Duodenal mucosa (tissue), 2 donors: ENCODE measurements around the gene ABCA12.

Experiments used
- H3K27ac ChIP-seq: one replicate; pipeline ENCODE4 v1.7.0; 2013; ENCODE audit warnings: low read depth, low read length
- H3K27me3 ChIP-seq, 2 donors: one replicate each; pipeline ENCODE4 v1.7.0; 2013; ENCODE audit warnings: low read length in 2 of 2, control low read depth in 1 of 2; ENCODE audit not compliant: insufficient read depth in 2 of 2, control insufficient read depth in 1 of 2
- H3K36me3 ChIP-seq, 2 donors: one replicate each; pipeline ENCODE4 v1.7.0; 2013; ENCODE audit warnings: low read length in 2 of 2, control low read depth in 1 of 2; ENCODE audit not compliant: insufficient read depth in 2 of 2, control insufficient read depth in 1 of 2
- H3K4me1 ChIP-seq, 2 donors: one replicate each; pipeline ENCODE4 v1.7.0; 2013; ENCODE audit warnings: low read length in 2 of 2, control low read depth in 1 of 2; ENCODE audit not compliant: insufficient read depth in 2 of 2, control insufficient read depth in 1 of 2
- H3K4me3 ChIP-seq, 2 donors: one replicate each; pipeline ENCODE4 v1.7.0; 2013; ENCODE audit warnings: low read length in 2 of 2, low read depth in 1 of 2
- H3K9ac ChIP-seq, 2 donors: one replicate each; pipeline ENCODE4 v1.7.0; 2013; ENCODE audit warnings: low read length in 2 of 2, low read depth in 1 of 2
- H3K9me3 ChIP-seq, 2 donors: one replicate each; pipeline ENCODE4 v1.7.0; 2013; ENCODE audit warnings: low read length in 2 of 2, control low read depth in 1 of 2; ENCODE audit not compliant: control insufficient read depth in 1 of 2

ABCA12 gene

GRCh38 chr2:215082446-215082845 lies 56.0 kb downstream of the ABCA12 start:
- Histone ChIP-seq H3K4me1 (no peaks in the 10 kb centered on the region), H3K9ac (no peak overlapping the region), H3K27ac (no peak overlapping the region), H3K4me3 (no peak overlapping the region), H3K36me3 (no peaks in the 10 kb centered on the region), H3K9me3 (no peaks in the 10 kb centered on the region), H3K27me3 (no peaks in the 10 kb centered on the region)

DNA sequence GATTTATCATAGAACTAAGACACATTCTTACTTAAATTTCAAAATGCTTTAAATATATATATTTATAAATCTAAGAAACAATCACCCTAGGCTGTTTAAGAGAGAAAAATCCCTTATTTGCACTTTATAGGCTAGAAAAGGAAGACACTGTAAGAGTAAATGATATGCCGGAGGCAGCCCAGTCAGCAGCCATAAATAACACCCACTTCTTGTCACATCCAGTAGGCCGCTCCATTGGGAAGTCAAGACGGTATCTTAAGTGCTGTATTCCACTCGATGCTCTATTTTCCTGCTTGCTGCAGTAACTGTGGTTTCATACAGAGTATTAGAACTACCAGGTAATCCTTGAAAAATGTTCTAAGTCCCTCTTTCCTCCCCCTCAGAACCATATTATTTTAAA lies 57.9 kb downstream of the ABCA12 start:
- no peaks in the 10 kb centered on the region for H3K4me1 ChIP-seq
- no peak overlapping the region for H3K4me3 ChIP-seq
- no peak overlapping the region for H3K9ac ChIP-seq
- H3K27me3 ChIP-seq = no peaks in the 10 kb centered on the region
- no peak overlapping the region for H3K27ac ChIP-seq
- H3K36me3 ChIP-seq = no peaks in the 10 kb centered on the region
- H3K9me3 ChIP-seq = no peaks in the 10 kb centered on the region

- Histone ChIP-seq H3K4me1 (no peaks in the 10 kb centered on the region), H3K9me3 (no peaks in the 10 kb centered on the region), H3K9ac (no peak overlapping the region), H3K36me3 (no peaks in the 10 kb centered on the region), H3K27ac (no peak overlapping the region), H3K4me3 (no peak overlapping the region), H3K27me3 (no peaks in the 10 kb centered on the region)
Observed at GRCh38 chr2:215071676-215072075, 66.8 kb downstream of the ABCA12 start.

DNA sequence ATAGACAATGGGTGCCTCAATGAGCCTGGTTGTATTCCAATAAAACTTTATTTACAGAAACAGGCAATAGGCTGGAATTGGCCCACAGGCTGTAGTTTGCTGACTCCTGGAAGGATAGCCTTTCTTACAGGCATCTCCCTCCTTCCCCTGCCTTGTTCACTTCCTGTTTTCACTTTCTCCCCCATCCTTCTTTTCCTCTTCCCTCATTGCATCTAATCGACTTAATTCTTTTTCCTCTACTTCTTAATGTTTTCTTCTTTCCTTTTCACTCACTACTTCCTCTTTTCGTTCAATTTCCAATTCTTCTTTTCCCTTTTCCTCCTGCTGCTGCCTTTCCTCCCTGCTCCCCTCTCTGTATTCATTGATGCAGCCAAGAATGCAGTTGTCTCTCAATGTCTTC lies 70.0 kb downstream of the ABCA12 start:
- H3K4me1 ChIP-seq = no peaks in the 10 kb centered on the region
- no peaks in the 10 kb centered on the region for H3K27me3 ChIP-seq

DNA sequence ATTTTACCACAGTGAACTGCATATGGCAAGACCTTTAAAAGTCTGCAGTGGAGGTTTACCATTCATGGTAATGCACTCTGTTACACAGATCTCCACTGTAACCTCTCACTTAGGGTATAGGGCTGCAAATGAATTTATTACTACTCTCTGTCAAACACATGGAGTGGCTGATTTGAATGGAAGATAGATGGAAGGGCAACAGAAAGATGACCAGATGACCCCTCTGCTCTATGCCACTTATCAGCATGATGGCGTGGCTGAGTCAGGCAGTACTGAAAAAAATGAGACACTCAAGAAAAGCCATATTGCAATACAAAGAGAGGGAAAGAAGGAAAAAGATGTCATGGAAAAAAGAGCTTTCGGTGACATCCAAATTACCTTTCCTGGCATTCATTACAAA lies 72.3 kb downstream of the ABCA12 start:
- Histone ChIP-seq H3K36me3 (no peaks in the 10 kb centered on the region), H3K4me3 (no peak overlapping the region), H3K4me1 (no peaks in the 10 kb centered on the region), H3K27ac (no peak overlapping the region), H3K27me3 (no peaks in the 10 kb centered on the region), H3K9ac (no peak overlapping the region), H3K9me3 (no peaks in the 10 kb centered on the region)

More for the DNA sequence above, 70.0 kb downstream of the ABCA12 start:
- H3K9me3 ChIP-seq = no peaks in the 10 kb centered on the region
- H3K4me3 ChIP-seq = no peak overlapping the region
- H3K27ac ChIP-seq = no peak overlapping the region
- no peak overlapping the region for H3K9ac ChIP-seq
- H3K36me3 ChIP-seq = no peaks in the 10 kb centered on the region

DNA sequence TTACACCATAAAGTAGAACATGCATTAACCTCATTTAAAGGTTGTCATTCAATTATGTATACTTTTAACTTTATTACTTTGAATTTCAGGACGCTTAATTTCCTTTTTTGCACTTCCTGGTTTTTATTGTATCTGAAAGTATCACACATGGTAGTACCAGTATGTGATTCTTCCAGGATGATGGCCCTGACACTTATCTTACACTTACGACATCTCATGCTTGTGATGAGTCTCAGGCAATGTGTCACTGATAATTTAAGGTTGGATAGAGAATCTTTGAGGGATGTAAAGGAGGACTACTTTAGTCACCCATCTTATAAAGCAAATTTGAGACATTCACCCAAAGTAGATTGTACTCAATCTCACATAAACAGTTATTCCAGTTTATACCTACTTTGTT lies 74.9 kb downstream of the ABCA12 start:
- no peak overlapping the region for H3K9ac ChIP-seq
- no peak overlapping the region for H3K27ac ChIP-seq
- no peak overlapping the region for H3K4me3 ChIP-seq
- H3K4me1 ChIP-seq = no peaks in the 10 kb centered on the region
- no peaks in the 10 kb centered on the region for H3K36me3 ChIP-seq
- no peaks in the 10 kb centered on the region for H3K9me3 ChIP-seq
- H3K27me3 ChIP-seq = no peaks in the 10 kb centered on the region

DNA sequence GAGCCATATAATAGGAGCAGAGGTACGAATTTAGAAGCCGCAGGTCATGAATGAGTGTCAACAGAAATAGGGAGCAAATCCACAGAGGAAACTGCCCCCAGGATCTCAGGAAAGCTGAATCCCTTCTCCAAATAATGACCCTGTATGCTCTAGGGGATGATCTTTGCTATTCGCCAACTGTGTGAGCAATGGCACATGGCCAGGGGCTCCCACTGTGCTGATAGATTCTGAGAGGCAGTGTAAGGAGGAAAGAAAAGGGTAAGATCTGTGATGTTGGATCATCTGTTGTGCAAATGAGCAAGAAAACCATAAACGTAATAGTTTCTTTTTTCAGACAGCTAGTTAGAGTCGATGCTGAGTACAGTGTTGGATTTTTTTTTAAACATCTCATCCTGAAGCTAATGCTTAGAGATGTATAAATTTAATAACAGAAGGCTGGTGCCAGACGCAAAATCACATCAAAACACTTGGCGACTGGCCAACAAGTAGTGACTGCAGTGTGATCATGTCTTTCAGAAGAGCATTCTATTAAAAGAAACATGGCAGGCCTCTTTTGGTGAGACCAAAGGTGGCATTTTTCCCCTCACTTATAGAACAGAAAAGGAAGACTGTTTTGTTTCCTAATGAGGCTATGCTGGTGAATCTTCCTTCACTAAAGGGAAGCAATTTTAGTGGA lies 77.4 kb downstream of the ABCA12 start:
- Histone ChIP-seq H3K9me3 (no peaks in the 10 kb centered on the region), H3K27me3 (no peaks in the 10 kb centered on the region), H3K36me3 (no peaks in the 10 kb centered on the region), H3K4me3 (no peak overlapping the region), H3K27ac (no peak overlapping the region), H3K9ac (no peak overlapping the region), H3K4me1 (no peaks in the 10 kb centered on the region)

- H3K27me3 ChIP-seq = no peaks in the 10 kb centered on the region
- no peak overlapping the region for H3K9ac ChIP-seq
- no peaks in the 10 kb centered on the region for H3K9me3 ChIP-seq
- H3K27ac ChIP-seq = no peak overlapping the region
- no peaks in the 10 kb centered on the region for H3K4me1 ChIP-seq
- no peak overlapping the region for H3K4me3 ChIP-seq
- H3K36me3 ChIP-seq = no peaks in the 10 kb centered on the region
Observed at GRCh38 chr2:215059724-215060123, 78.7 kb downstream of the ABCA12 start.

DNA sequence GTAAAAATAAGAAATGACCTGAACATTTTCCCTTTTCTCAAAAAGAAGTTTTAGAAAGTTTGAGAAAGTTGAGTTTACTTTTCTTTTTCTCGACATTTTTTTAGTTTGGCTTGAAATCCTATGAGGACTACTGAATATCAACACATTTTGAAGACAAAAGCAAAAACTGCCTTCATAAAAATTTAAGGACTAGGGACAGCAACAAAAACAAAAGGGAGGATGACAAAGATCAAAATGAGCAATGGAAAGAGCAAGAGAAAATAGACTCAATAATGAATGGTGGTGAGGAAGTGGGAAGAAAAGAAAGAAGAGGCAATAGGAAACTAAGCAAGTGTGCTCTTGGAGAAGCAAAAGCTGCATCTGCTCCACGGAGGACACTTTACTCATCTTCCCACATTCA lies 82.5 kb downstream of the ABCA12 start:
- no peak overlapping the region for H3K27ac ChIP-seq
- H3K27me3 ChIP-seq = no peaks in the 10 kb centered on the region
- H3K4me1 ChIP-seq = no peaks in the 10 kb centered on the region
- H3K36me3 ChIP-seq = no peaks in the 10 kb centered on the region
- no peak overlapping the region for H3K4me3 ChIP-seq
- H3K9me3 ChIP-seq = no peaks in the 10 kb centered on the region
- no peak overlapping the region for H3K9ac ChIP-seq

- Histone ChIP-seq H3K27me3 (no peaks in the 10 kb centered on the region), H3K4me3 (no peak overlapping the region), H3K27ac (no peak overlapping the region), H3K36me3 (no peaks in the 10 kb centered on the region), H3K9ac (no peak overlapping the region), H3K9me3 (no peaks in the 10 kb centered on the region), H3K4me1 (no peaks in the 10 kb centered on the region)
Observed at GRCh38 chr2:215052810-215053209, 85.6 kb downstream of the ABCA12 start.

DNA sequence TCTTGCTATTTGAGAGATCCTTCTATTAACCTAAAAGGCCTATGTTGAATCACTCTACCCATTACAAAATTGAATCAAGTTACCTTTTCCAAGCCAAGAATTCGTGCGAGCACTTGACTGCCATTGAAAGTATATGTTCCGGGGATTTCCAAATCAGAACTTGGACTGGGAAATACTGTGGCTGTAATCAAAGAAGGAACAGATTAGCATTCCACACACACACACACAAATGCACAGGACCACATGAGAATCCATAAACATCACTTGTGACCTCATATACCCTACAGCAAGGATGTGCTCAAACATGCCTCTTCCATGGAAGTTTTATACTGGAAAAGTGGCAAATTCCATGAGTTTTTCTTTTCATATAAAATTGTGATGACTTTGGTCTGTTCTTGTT lies 86.0 kb downstream of the ABCA12 start:
- Histone ChIP-seq H3K36me3 (no peaks in the 10 kb centered on the region), H3K4me3 (no peak overlapping the region), H3K9me3 (no peaks in the 10 kb centered on the region), H3K27ac (no peak overlapping the region), H3K27me3 (no peaks in the 10 kb centered on the region), H3K4me1 (no peaks in the 10 kb centered on the region), H3K9ac (no peak overlapping the region)
